Measurements from ENCODE around the gene PCDHGC4. TPM values are rescaled to one million over a fixed set of nuclear protein-coding genes. Genes with fewer than 3 reads are reported as not detected.

PCDHGC4 gene
- total and polyA plus RNA-seq, 2 of the 8 experiments (the other 6 are each of a cell fraction or from before 2014, with no cell fraction given): 2.1 to 2.4 TPM

GRCh38 chr5:141511771-141512325 is 27.0 kb downstream of the PCDHGC4 start:
- Histone ChIP-seq H4K91ac (replicated peaks; ENCODE audit: insufficient read length, low read length) (no peak overlapping the region), H3K23me2 (ENCODE audit: low read depth, low read length) (peaks cover 15% of the 10 kb centered on the region), H3K14ac (ENCODE audit: insufficient read length) (no peak overlapping the region), H3K9me3 (ENCODE audit: insufficient read depth in 2 of 2, low read depth in 1 of 2, low read length in 1 of 2) (no peaks in the 10 kb centered on the region), H3K56ac (replicated peaks; ENCODE audit: insufficient read length, low read depth, low read length) (no peak overlapping the region), H3K27me3 (replicated peaks in 1 of 4; ENCODE audit: control insufficient read depth in 3 of 4, extremely low read depth in 1 of 4, insufficient read depth in 3 of 4, low read length in 3 of 4) (no peaks in the 10 kb centered on the region), H3K23ac (ENCODE audit: insufficient read length) (no peak overlapping the region), H3K36me3 (ENCODE audit: control insufficient read depth in 2 of 4, insufficient read depth in 4 of 4, low read length in 3 of 4) (peaks cover 2 to 13% (median 7%) of the 10 kb centered on the region in 4 experiments; a peak in 6 of 8 replicates), H2BK12ac (ENCODE audit: low read depth, low read length) (no peak overlapping the region), H3K4ac (replicated peaks; ENCODE audit: insufficient read length, low read depth, low read length) (no peak overlapping the region), H3K79me2 (ENCODE audit: control insufficient read depth in 1 of 2, insufficient read depth in 2 of 2, low read length in 2 of 2) (no peaks in the 10 kb centered on the region), H2BK5ac (ENCODE audit: low read depth, low read length) (no peak overlapping the region), H4K5ac (ENCODE audit: insufficient read length, low read depth, low read length) (no peak overlapping the region), H2BK120ac (replicated peaks; ENCODE audit: low read depth, low read length) (no peak overlapping the region), H3K27ac (ENCODE audit: low read depth, low read length) (no peak overlapping the region), H2BK15ac (ENCODE audit: low read length) (no peak overlapping the region), H3K4me1 (replicated peaks in 1 of 4; ENCODE audit: control insufficient read depth in 3 of 4, insufficient read depth in 4 of 4, low read length in 3 of 4) (peaks cover 7 to 35% (median 19%) of the 10 kb centered on the region in 4 experiments), H3K18ac (ENCODE audit: extremely low read depth, low read length) (no peak overlapping the region), H3K4me2 (ENCODE audit: insufficient read depth in 1 of 2, low read depth in 2 of 2, low read length in 2 of 2) (no peak overlapping the region; a peak in 1 of 4 replicates), H3K9ac (replicated peaks in 1 of 4; ENCODE audit: extremely low read depth in 1 of 4, low read depth in 3 of 4, low read length in 3 of 4) (no peak overlapping the region), H4K20me1 (replicated peaks in 1 of 2; ENCODE audit: control insufficient read depth in 1 of 2, insufficient read depth in 2 of 2, low read length in 2 of 2) (no peaks in the 10 kb centered on the region), H3K4me3 (ENCODE audit: extremely low read depth in 1 of 4, insufficient read depth in 2 of 4, low read depth in 3 of 4, low read length in 4 of 4) (no peak overlapping the region), H2AFZ (ENCODE audit: low read length) (no peak overlapping the region), H3K79me1 (ENCODE audit: low read depth, low read length) (no peaks in the 10 kb centered on the region), H2BK20ac (ENCODE audit: low read length) (no peak overlapping the region), H2AK5ac (ENCODE audit: low read depth, low read length) (no peak overlapping the region), H4K8ac (ENCODE audit: extremely low read depth, insufficient read depth, low read length) (no peak overlapping the region)
- WGBS, 2 experiments (ENCODE audit: extremely low coverage in 1 of 2, insufficient coverage in 1 of 2, insufficient read length in 1 of 2, insufficient replicate concordance in 2 of 2, low coverage in 1 of 2, low lambda C conversion rate in 2 of 2, missing lambda C conversion rate in 1 of 2): 83% methylated on average over 4 of the region's 4 CpGs; no CpG with 5 or more reads in 1 of the 2 experiments
- DNase-seq (ENCODE audit: low read depth in 1 of 2, low spot score in 2 of 2) (no peak), FAIRE-seq (no peak)
- POLR2A ChIA-PET (ENCODE audit: partially characterized antibody): interaction anchor here (0.6 to 5.1 kb wide), 3 partner anchors 19 to 104 kb away, joined by 3 to 33 read pairs (median 5); partner anchors contain the start of genes PCDHGA11 and PCDHGB6
- CTCF ChIA-PET (ENCODE audit: partially characterized antibody): interaction anchor here (0.6 to 50.9 kb wide), 34 partner anchors 11 to 417 kb away, joined by 3 to 1236 read pairs (median 6); partner anchors contain the start of genes PCDHB11, PCDHB14, PCDHB15 and PCDHB2
- TF ChIP-seq TEAD4 (IDR thresholded peaks at IDR 0.05; ENCODE audit: low read depth, low read length) (no peak), HDAC6 (IDR thresholded peaks at IDR 0.05; ENCODE audit: low read depth, low read length) (no peak), SP4 (IDR thresholded peaks at IDR 0.05; ENCODE audit: low read length) (no peak), NRF1 (IDR thresholded peaks at IDR 0.05; ENCODE audit: low read depth, low read length) (no peak), CTBP2 (IDR thresholded peaks at IDR 0.05; ENCODE audit: borderline replicate concordance, insufficient read depth, insufficient read length, low read length) (no peak), NANOG (IDR thresholded peaks at IDR 0.05; ENCODE audit: insufficient read depth, low read depth, low read length, poor library complexity, severe bottlenecking) (no peak), PHF8 (conservative IDR thresholded peaks at IDR 0.05; ENCODE audit: low read depth, low read length) (no peak)
